CD4-positive, alpha-beta T cell (primary cell): ENCODE results near the gene PID1. TPM values are rescaled to one million over a fixed set of nuclear protein-coding genes. Genes with fewer than 3 reads are reported as not detected.

Experiments used
- ATAC-seq: fragments of 200-7000 bp; cut with Tn5 transposase; one replicate; pipeline ENCODE4 v1.10.0; 2022; ENCODE audit warnings: mild to moderate bottlenecking; ENCODE audit not compliant: poor library complexity
- CTCF ChIA-PET: fragments of 350-600 bp; sonication (Branson Sonifier 250); formaldehyde crosslinking; loops from one replicate; lab custom pipeline; 2021; ENCODE audit warnings: antibody characterized with exemption, inconsistent platforms; lab: Charles Lee
- POLR2A ChIA-PET: fragments of 350-600 bp; sonication (Branson Sonifier 250); formaldehyde crosslinking; loops from one replicate; lab custom pipeline; 2021; ENCODE audit warnings: antibody characterized with exemption, inconsistent platforms; lab: Charles Lee
- DNase-seq, 14 experiments: peaks; one replicate each; pipeline ENCODE4 v3.0.0-alpha.2; 2013 to 2020; ENCODE audit warnings: mixed read lengths in 2 of 14
- H3K27ac ChIP-seq, 2 donors: one replicate each; pipeline versions ENCODE4 v1.5.1 to v1.7.0; 2013; ENCODE audit warnings: low read length in 2 of 2, low read depth in 1 of 2, mild to moderate bottlenecking in 1 of 2
- H3K27me3 ChIP-seq, 2 experiments: 1 replicate in 1 of 2; 2 replicates in 1 of 2; pipeline versions ENCODE4 v1.6.1 to v1.7.0; 2013; ENCODE audit warnings: low read length in 2 of 2, control low read depth in 1 of 2, mild to moderate bottlenecking in 1 of 2, moderate library complexity in 1 of 2; ENCODE audit not compliant: insufficient read depth in 2 of 2, control insufficient read depth in 1 of 2
- H3K36me3 ChIP-seq: one replicate; pipeline ENCODE4 v1.6.1; 2013; ENCODE audit warnings: low read length, control low read depth; ENCODE audit not compliant: insufficient read depth
- H3K4me1 ChIP-seq: one replicate; pipeline ENCODE4 v1.6.1; 2013; ENCODE audit warnings: low read length, control low read depth; ENCODE audit not compliant: insufficient read depth
- H3K4me3 ChIP-seq: one replicate; pipeline ENCODE4 v1.5.1; 2013; ENCODE audit warnings: mild to moderate bottlenecking, low read length, moderate library complexity
- H3K9me3 ChIP-seq, 2 experiments: 1 replicate in 1 of 2; 2 replicates in 1 of 2; pipeline versions ENCODE4 v1.6.1 to v1.7.0; 2013; ENCODE audit warnings: low read length in 2 of 2, mild to moderate bottlenecking in 2 of 2, control low read depth in 1 of 2, moderate library complexity in 1 of 2; ENCODE audit not compliant: control insufficient read depth in 1 of 2, insufficient read depth in 1 of 2
- H3K27ac Mint-ChIP-seq: one replicate; pipeline ENCODE4 v1.8.0; 2020; ENCODE audit warnings: mixed read lengths
- H3K27me3 Mint-ChIP-seq: one replicate; pipeline ENCODE4 v1.8.0; 2021; ENCODE audit warnings: mixed read lengths
- H3K36me3 Mint-ChIP-seq: one replicate; pipeline ENCODE4 v1.8.0; 2021; ENCODE audit warnings: low read depth, mixed read lengths
- H3K4me1 Mint-ChIP-seq: one replicate; pipeline ENCODE4 v1.8.0; 2021; ENCODE audit warnings: low read depth, mixed read lengths
- H3K4me3 Mint-ChIP-seq: one replicate; pipeline ENCODE4 v1.8.0; 2020; ENCODE audit warnings: mild to moderate bottlenecking, mixed read lengths
- H3K9me3 Mint-ChIP-seq: one replicate; pipeline ENCODE4 v1.8.0; 2020; ENCODE audit warnings: mixed read lengths
- CTCF ChIP-seq: fragments of 200-600 bp; IDR thresholded peaks from one replicate; pipeline ENCODE4 v1.8.0; 2022; ENCODE audit warnings: antibody characterized with exemption, mild to moderate bottlenecking
- intact Hi-C, 2 experiments: fragments of 100-400 bp; cut with DNase I in 1 of 2; cut with micrococcal nuclease in 1 of 2; formaldehyde crosslinking; loops; one replicate each; pipeline versions ENCODE4 v1.15.1 to v1.9.0; 2023 to 2025; cut with DNase I, micrococcal nuclease
- total RNA-seq, 174 experiments: library from RNA in 2 of 174; stranded (reverse) in 2 of 174; gene quantifications; one replicate each; pipeline ENCODE4 v1.2.3 and lab custom pipeline; 2021 to 2026

Gene PID1
- total RNA-seq, 2 experiments from 2014 or later: 0.38 to 0.53 TPM

- no peaks in the 10 kb centered on the region for H3K36me3 Mint-ChIP-seq
- no peak overlapping the region for H3K4me3 ChIP-seq
- ChIA-PET CTCF (no interaction called here), POLR2A (no interaction called here)
- DNase-seq (no peak), ATAC-seq (no peak)
- no peak overlapping the region for H3K27ac Mint-ChIP-seq
- H3K9me3 Mint-ChIP-seq: no peaks in the 10 kb centered on the region
- H3K9me3 ChIP-seq: peaks cover 0 to 3% of the 10 kb centered on the region in 2 experiments
- TF ChIP-seq CTCF: no peak
- H3K4me1 ChIP-seq: no peaks in the 10 kb centered on the region
- no peaks in the 10 kb centered on the region for H3K27me3 ChIP-seq
- no peak overlapping the region for H3K4me3 Mint-ChIP-seq
- no peak overlapping the region for H3K27ac ChIP-seq
- no peaks in the 10 kb centered on the region for H3K4me1 Mint-ChIP-seq
- no peaks in the 10 kb centered on the region for H3K27me3 Mint-ChIP-seq
- intact Hi-C loops: no loop called here
- no peaks in the 10 kb centered on the region for H3K36me3 ChIP-seq
Measured at GRCh38 chr2:229300371-229300770, 29.3 kb upstream of the PID1 start.

GRCh38 chr2:229297247-229297646 lies 26.2 kb upstream of the PID1 start:
- Histone ChIP-seq H3K4me3 (no peak overlapping the region), H3K27me3 (no peaks in the 10 kb centered on the region), H3K36me3 (no peaks in the 10 kb centered on the region), H3K4me1 (no peaks in the 10 kb centered on the region), H3K27ac (no peak overlapping the region), H3K9me3 (peaks cover 0 to 3% of the 10 kb centered on the region in 2 experiments)
- Mint-ChIP-seq H3K9me3 (no peaks in the 10 kb centered on the region), H3K27me3 (no peaks in the 10 kb centered on the region), H3K36me3 (no peaks in the 10 kb centered on the region), H3K4me3 (no peak overlapping the region), H3K4me1 (no peaks in the 10 kb centered on the region), H3K27ac (no peak overlapping the region)
- ATAC-seq (no peak), DNase-seq (peak in 3 of 14 experiments; percentile 10 to 27 (median 18))
- intact Hi-C loops: no loop called here
- TF ChIP-seq CTCF: no peak
- POLR2A ChIA-PET: no interaction called here
- CTCF ChIA-PET: no interaction called here

- H3K9me3 ChIP-seq: peaks cover 0 to 3% of the 10 kb centered on the region in 2 experiments
- Mint-ChIP-seq H3K36me3 (no peaks in the 10 kb centered on the region), H3K9me3 (no peaks in the 10 kb centered on the region), H3K27ac (no peak overlapping the region), H3K4me1 (no peaks in the 10 kb centered on the region), H3K4me3 (no peak overlapping the region), H3K27me3 (no peaks in the 10 kb centered on the region)
- DNase-seq (no peak), ATAC-seq (no peak)
- no peak for TF ChIP-seq CTCF
- intact Hi-C loops: no loop called here
- no peak overlapping the region for H3K4me3 ChIP-seq
- H3K27me3 ChIP-seq: no peaks in the 10 kb centered on the region
- no peaks in the 10 kb centered on the region for H3K36me3 ChIP-seq
- no peaks in the 10 kb centered on the region for H3K4me1 ChIP-seq
- H3K27ac ChIP-seq: no peak overlapping the region
- ChIA-PET CTCF (no interaction called here), POLR2A (no interaction called here)
Measured at GRCh38 chr2:229296536-229296935, 25.4 kb upstream of the PID1 start.
